H54 (cell line): Measurements from ENCODE around the gene EPHA10.
"Not testable (repeated sequence)": the region's sequence is repeated elsewhere in the genome, so short reads cannot be mapped to it uniquely, and the experiment has no call there.

Experiments
- DNase-seq: peaks from one replicate; pipeline ENCODE4 v3.0.0; 2011; ENCODE audit warnings: low spot score, mixed read lengths; ENCODE audit not compliant: insufficient read length
- FAIRE-seq: peaks from 3 replicates; lab custom pipeline; 2011; peaks lifted over from hg19 to GRCh38; lab: Jason Lieb, UNC
- POLR2A ChIP-seq: IDR thresholded peaks from 2 replicates; pipeline ENCODE4 v1.6.1; 2011; ENCODE audit warnings: low read depth, mild to moderate bottlenecking, low read length

EPHA10 gene

DNA sequence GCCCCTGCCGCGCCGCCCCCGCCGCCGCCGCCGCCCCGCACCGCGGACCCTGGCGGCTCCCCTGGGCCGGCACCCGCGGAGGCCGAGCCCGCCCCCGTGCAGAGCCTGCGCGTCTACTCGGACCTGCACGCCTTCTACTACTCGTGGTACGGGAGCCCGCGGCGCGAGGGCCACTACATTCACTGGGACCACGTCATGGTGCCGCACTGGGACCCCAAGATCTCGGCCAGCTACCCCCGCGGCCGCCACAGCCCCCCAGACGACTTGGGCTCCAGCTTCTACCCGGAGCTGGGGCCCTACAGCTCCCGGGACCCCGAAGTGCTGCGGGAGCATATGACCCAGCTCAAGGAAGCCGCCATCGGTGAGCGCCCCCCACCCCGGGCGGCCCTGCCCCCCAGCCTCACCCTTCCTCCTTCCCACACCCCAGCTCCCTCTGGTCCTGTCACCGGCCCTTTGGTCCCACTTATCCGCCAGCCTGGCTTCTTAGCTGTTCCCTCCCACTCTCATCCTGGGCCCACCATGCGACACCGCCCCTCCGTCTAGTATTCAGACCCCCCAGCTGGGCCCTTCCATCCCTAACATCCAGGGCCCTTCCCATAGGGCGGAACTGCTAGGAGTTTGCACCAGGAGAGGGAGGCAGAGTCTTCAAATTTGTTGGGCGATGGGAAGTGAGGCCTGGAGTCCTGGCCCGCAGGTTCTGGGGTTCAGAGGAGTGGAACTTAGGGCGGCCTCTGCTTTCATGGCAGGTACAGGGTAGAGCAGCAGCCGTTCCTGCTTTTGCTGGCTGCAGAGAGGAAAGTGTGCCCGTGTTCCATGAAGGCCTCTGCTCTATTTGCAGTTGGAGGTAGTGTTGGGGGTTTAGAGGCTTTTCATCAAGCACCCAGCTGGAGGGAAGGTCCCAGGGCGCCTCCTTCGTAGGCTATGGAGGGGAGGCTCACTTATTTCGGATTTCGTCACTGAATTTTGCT, 29.7 kb upstream of the EPHA10 start:
- no peak for DNase-seq
- no peak for FAIRE-seq

DNA sequence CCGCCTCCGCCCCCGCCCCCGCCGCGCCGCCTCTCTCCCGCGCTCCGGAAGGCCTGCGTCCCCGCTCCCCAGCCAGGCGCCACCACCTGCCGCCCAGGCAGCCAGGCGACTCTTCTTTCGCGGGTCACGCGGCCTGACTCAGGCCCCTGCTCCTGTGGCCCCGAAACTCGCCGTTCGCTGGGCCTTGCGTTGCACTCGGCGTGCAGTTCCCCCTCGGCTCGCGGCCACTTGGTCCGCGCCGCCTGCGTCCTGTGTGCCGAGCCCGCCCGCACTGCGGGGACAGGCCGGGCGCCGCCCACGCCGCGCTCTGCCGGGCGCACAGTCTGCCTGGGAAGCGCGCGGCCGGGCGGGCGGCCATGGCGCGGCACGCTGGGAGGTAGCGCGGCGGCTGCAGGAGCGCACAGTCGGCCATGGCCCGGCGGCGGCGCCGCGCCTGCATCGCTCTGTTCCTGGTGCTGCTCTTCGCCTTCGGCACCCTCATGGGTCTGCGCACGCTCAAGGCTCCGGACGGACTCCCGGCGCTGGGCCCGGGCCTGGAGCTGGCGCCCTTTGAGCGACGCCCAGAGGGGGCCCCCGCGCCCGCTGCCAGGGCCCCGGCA, 29.0 kb upstream of the EPHA10 start, which contains the start of gene MANEAL:
MANEAL (plus strand) TSS at position 75 of the 599 bp plus-strand sequence; CDS start at position 411, 336 bp downstream.
- DNase-seq (peak; percentile 82), FAIRE-seq (no peak)
- TF ChIP-seq POLR2A, result no peak

More for the DNA sequence above, 29.7 kb upstream of the EPHA10 start:
- no peak for TF ChIP-seq POLR2A

DNA sequence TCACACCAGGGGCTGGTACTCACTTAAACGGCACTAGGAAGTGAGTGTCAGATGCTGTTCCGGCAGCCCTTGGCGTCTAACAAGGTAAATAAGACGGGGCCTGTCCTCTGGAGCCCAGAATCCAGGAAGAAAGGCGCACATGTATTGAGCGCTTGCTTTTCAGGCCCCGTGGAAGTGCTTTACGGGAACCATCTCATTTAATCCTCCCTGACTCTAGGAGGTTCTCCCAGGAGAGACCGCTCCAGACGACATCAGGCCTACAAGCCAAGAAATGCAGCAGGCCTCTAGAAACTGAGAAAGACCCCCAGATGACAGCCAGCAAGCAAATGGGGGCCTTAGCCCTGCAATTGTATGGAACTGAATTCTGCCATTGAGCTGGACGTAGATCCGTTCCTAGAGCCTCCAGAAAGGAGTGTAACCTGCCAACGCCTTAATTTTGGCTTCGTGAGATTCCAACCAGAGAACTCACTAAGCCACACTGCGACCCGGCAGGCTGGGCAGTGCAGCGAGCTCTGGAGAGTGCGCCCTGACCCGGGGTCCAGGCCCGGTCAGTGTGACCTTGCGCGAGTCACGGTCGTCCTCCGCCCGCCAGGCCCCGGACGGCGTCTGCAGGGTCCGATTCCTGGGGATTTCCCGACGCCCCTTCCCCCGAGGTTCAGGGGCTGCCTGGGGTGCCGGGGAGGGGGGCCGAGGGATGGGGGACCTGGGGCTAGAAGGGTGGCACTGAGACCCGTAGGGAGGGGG, 28.2 kb upstream of the EPHA10 start:
- no peak for TF ChIP-seq POLR2A
- DNase-seq, result no peak
- FAIRE-seq, result no peak

GRCh38 chr1:37782491-37782890, 17.6 kb upstream of the EPHA10 start:
- TF ChIP-seq POLR2A, result no peak
- no peak for FAIRE-seq
- DNase-seq, result no peak

- DNase-seq, result no peak
- FAIRE-seq, result no peak
- TF ChIP-seq POLR2A, result no peak
Measured at GRCh38 chr1:37778654-37779053, 13.7 kb upstream of the EPHA10 start.

GRCh38 chr1:37776946-37777516, 12.1 kb upstream of the EPHA10 start:
- FAIRE-seq, result no peak
- DNase-seq, result no peak
- TF ChIP-seq POLR2A, result no peak

- not testable (repeated sequence) for DNase-seq, FAIRE-seq
Measured at GRCh38 chr1:37771440-37771839, 6.5 kb upstream of the EPHA10 start.

GRCh38 chr1:37767488-37767887, 2.6 kb upstream of the EPHA10 start:
- FAIRE-seq, result no peak
- TF ChIP-seq POLR2A, result no peak
- no peak for DNase-seq

DNA sequence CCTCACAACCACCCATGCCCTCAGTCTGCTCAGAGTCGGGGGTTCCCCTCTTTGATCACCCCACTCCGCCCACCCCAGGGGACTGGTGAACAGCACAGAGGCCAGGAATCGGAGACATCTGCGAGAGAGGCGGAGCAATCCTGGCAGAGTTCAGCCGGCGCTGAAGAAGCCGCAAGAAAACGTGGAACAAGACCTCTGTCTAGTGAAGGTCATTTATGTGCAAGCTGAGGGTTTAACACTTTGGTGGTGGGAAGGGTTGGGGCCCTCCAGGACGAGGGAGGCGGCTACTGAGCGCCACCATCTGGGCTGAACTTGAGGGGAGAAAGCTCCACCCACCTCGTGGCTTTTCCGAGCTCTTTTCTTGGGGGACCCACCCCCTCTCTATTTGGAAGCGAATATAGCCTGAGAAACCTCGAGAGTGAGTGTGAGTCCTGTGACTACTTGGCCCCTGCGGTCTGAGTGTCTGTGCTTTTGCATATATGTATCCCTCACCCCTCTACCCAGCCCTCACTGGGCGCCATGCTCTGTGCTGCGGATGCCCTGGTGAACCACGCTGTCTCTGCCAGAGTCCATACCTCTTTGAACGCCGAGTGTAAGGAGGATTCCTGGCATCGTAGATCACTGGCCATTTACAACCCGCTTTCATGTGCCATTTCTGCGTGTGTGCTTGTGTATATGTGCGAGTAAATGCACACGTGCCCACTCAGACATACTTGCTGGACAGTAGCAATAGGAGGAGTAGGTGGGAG, 1.2 kb upstream of the EPHA10 start:
- no peak for DNase-seq
- no peak for TF ChIP-seq POLR2A
- no peak for FAIRE-seq

- no peak for DNase-seq
- FAIRE-seq, result no peak
- TF ChIP-seq POLR2A, result no peak
Measured at GRCh38 chr1:37764414-37764825, 500 bp downstream of the EPHA10 start.

- TF ChIP-seq POLR2A, result no peak
- no peak for FAIRE-seq
- no peak for DNase-seq
Measured at GRCh38 chr1:37763791-37764413, 1.0 kb downstream of the EPHA10 start.

GRCh38 chr1:37762516-37762915, 2.4 kb downstream of the EPHA10 start:
- DNase-seq, result no peak
- no peak for TF ChIP-seq POLR2A
- no peak for FAIRE-seq

- no peak for FAIRE-seq
Measured at GRCh38 chr1:37761416-37762095, 3.4 kb downstream of the EPHA10 start.

More at GRCh38 chr1:37761416-37762095, 3.4 kb downstream of the EPHA10 start:
- no peak for DNase-seq
- TF ChIP-seq POLR2A, result no peak
